GM19023 (cell line): Measurements from ENCODE around the gene BABAM2.

Experiments
- ATAC-seq: cut with Tn5 transposase; IDR thresholded peaks from one replicate; pipeline ENCODE4 v1.9.1; 2021; ENCODE audit warnings: mild to moderate bottlenecking, moderate library complexity; ENCODE audit not compliant: unreplicated experiment

Gene BABAM2

GRCh38 chr2:27907547-27907946 is 17.0 kb downstream of the BABAM2 start:
- ATAC-seq: no peak

- no peak for ATAC-seq
These were observed 19.4 kb downstream of the BABAM2 start for GRCh38 chr2:27909901-27910300.

GRCh38 chr2:27911458-27912210 is 21.1 kb downstream of the BABAM2 start:
- no peak for ATAC-seq

GRCh38 chr2:27912512-27912911 is 22.0 kb downstream of the BABAM2 start:
- ATAC-seq: no peak

GRCh38 chr2:27914041-27914804 is 23.7 kb downstream of the BABAM2 start:
- no peak for ATAC-seq

GRCh38 chr2:27914805-27915175 is 24.3 kb downstream of the BABAM2 start:
- no peak for ATAC-seq

GRCh38 chr2:27915191-27915590 is 24.7 kb downstream of the BABAM2 start:
- ATAC-seq: no peak

- no peak for ATAC-seq
These were observed 25.3 kb downstream of the BABAM2 start for GRCh38 chr2:27915874-27916273.

- ATAC-seq: no peak
These were observed 25.9 kb downstream of the BABAM2 start for GRCh38 chr2:27916293-27916995.

- no peak for ATAC-seq
These were observed 29.8 kb downstream of the BABAM2 start for GRCh38 chr2:27920148-27920885.

GRCh38 chr2:27921424-27921823 is 30.9 kb downstream of the BABAM2 start:
- ATAC-seq: no peak

GRCh38 chr2:27921880-27922547 is 31.5 kb downstream of the BABAM2 start:
- no peak for ATAC-seq

- no peak for ATAC-seq
These were observed 32.3 kb downstream of the BABAM2 start for GRCh38 chr2:27922842-27923241.

GRCh38 chr2:27925766-27926472 is 35.4 kb downstream of the BABAM2 start:
- no peak for ATAC-seq

- ATAC-seq: no peak
These were observed 39.5 kb downstream of the BABAM2 start for GRCh38 chr2:27929916-27930486.

GRCh38 chr2:27931361-27931950 is 40.9 kb downstream of the BABAM2 start:
- no peak for ATAC-seq

- no peak for ATAC-seq
These were observed 41.9 kb downstream of the BABAM2 start for GRCh38 chr2:27932396-27932795.

GRCh38 chr2:27935026-27935425 is 44.5 kb downstream of the BABAM2 start:
- no peak for ATAC-seq

- no peak for ATAC-seq
These were observed 49.7 kb downstream of the BABAM2 start for GRCh38 chr2:27940090-27940671.
